C4-2B (cell line): ENCODE results near the gene TNNT2.

ENCODE experiments used
- H3K27ac ChIP-seq: fragments of 450-650 bp; 2 replicates; pipeline ENCODE4 v1.5.1; 2017
- ZFX ChIP-seq: fragments of 450-650 bp; IDR thresholded peaks from 2 replicates; pipeline ENCODE4 v1.6.1; 2017
- TF ChIP-seq, protein P1 (sequence below): fragments of 450-650 bp; conservative IDR thresholded peaks from 2 replicates; pipeline ENCODE4 v1.5.1; 2017; ENCODE audit warnings: mild to moderate bottlenecking

TNNT2 gene

GRCh38 chr1:201326710-201327109, 50.8 kb downstream of the TNNT2 start:
- H3K27ac ChIP-seq: no peak overlapping the region
- TF ChIP-seq, protein P1, sequence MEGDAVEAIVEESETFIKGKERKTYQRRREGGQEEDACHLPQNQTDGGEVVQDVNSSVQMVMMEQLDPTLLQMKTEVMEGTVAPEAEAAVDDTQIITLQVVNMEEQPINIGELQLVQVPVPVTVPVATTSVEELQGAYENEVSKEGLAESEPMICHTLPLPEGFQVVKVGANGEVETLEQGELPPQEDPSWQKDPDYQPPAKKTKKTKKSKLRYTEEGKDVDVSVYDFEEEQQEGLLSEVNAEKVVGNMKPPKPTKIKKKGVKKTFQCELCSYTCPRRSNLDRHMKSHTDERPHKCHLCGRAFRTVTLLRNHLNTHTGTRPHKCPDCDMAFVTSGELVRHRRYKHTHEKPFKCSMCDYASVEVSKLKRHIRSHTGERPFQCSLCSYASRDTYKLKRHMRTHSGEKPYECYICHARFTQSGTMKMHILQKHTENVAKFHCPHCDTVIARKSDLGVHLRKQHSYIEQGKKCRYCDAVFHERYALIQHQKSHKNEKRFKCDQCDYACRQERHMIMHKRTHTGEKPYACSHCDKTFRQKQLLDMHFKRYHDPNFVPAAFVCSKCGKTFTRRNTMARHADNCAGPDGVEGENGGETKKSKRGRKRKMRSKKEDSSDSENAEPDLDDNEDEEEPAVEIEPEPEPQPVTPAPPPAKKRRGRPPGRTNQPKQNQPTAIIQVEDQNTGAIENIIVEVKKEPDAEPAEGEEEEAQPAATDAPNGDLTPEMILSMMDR: no peak
- TF ChIP-seq ZFX: no peak

DNA sequence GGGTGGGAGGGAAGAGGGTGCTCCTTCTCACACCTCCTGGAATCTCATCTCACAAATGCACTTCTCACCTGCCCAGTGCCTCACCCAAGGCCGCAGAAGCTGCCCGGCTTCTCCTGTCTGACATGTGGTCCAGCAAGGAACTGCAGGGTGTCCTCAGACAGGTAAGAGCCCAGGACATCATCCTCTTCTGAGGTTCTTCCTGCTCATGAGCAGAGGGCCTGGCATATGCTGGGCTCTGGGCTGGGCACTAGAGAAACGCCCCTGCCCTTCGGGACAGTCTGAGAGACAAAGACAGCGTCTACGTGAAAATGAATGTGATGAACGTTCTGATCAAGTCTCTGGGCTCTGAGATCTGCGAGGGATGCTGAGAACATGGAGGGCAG, 51.8 kb downstream of the TNNT2 start:
- TF ChIP-seq, protein P1: no peak
- TF ChIP-seq ZFX: no peak
- H3K27ac ChIP-seq: no peak overlapping the region

DNA sequence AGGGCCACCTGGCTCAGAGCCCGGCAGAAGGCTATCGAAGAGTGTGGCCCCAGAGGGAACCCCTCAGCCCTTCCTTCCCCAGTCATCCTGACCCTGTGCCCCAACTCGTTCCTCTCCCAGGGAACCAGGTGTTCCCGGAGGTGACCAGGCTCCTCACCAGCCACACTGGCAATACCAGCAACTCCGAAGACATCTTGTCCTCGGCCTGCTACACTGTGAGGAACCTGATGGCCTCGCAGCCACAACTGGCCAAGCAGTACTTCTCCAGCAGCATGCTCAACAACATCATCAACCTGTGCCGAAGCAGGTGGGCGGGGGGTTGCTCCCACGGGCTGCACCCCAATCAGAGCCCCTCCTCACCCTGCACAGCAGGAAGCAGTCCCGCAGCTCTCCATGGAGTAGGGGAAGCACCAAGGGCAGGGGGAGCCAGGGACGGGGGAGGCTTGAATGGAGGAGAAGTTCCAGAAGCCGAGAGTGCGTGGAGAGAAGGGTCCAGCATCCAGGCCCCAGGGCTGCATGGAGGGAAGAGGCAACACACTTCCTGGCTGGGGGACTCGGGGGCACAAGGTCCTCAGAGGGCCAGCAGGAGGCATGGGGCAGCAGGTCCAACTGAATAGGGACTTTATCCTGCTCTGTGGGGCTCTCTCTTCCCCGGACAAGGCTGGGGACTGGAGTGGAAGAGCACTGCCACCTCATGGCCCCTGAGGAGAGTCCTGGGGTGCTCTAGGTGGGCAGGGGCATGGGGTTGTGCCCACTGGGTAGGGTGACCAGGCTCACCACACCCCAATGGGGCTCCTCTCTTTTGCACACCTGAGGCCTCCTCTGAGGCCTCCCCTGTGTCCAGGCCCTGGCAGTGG, 52.4 kb downstream of the TNNT2 start:
- TF ChIP-seq, protein P1: no peak
- TF ChIP-seq ZFX: no peak
- H3K27ac ChIP-seq: no peak overlapping the region

GRCh38 chr1:201324306-201324705, 53.2 kb downstream of the TNNT2 start:
- H3K27ac ChIP-seq: no peak overlapping the region
- TF ChIP-seq, protein P1: no peak
- no peak for TF ChIP-seq ZFX

DNA sequence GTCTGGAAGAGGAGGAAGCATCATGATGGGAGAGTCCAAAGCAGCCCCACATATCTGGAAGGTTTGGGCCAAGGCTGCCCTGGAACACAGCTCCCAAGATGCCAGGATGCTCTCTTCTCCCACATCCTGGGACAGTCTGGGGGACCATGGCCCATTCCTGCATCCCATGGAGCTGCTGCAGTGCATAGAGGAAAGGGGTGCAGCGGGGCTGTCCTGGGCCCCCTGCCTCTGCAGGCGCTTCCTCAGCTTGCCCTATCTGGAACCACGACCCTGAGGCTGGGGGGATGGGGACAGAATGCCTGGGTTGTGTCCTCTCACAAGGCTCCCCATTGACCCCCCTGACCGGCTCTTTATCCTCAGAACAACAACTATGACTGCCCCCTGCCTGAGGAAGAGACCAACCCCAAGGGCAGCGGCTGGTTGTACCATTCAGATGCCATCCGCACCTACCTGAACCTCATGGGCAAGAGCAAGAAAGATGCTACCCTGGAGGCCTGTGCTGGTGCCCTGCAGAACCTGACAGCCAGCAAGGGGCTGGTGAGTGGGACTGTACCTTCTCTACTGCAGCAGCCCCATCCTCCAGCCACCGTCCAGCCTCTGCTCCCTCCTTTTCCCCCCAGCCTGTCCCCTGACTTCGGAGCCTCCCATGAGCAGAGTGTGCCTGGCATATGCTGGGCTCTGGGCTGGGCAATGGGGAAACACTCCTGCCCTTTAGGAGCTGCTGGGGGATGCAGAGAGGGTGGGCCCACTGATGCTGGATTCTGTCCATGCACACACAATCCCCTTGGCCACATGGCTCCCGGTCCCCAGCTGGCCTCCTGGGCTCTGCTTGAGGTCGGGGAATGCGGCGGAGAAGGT, 54.6 kb downstream of the TNNT2 start:
- no peak overlapping the region for H3K27ac ChIP-seq
- TF ChIP-seq ZFX: no peak
- TF ChIP-seq, protein P1: no peak

- no peak overlapping the region for H3K27ac ChIP-seq
- TF ChIP-seq, protein P1: no peak
- no peak for TF ChIP-seq ZFX
These were observed 55.6 kb downstream of the TNNT2 start for GRCh38 chr1:201321826-201322390.
